Fibroblast of the conjunctiva (primary cell): ENCODE measurements around the gene PRKCE.

Experiments
- DNase-seq: peaks from one replicate; pipeline ENCODE4 v3.0.0-alpha.2; 2010; ENCODE audit warnings: low read depth

The PRKCE gene

DNA sequence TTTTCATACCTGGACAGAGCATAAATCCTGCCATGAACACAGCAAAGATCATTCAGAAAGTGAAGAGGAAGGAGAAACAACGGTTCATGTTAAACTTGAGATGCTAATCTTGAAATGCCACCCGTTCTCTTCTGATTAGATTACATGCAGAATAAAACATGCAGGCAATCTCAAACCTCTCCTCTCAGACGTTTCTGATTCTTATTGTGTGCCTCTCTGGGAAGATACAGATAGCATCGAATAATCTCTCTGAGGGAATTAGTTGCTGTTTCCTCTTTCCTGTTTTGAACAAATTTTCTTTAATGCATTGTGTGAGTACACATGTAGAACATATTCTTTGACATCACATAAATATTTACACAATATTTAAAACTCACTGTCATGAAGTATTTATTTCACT lies 313.4 kb downstream of the PRKCE start:
- no peak for DNase-seq

- DNase-seq, result no peak
Observed at GRCh38 chr2:45965871-45966498, 314.5 kb downstream of the PRKCE start.

DNA sequence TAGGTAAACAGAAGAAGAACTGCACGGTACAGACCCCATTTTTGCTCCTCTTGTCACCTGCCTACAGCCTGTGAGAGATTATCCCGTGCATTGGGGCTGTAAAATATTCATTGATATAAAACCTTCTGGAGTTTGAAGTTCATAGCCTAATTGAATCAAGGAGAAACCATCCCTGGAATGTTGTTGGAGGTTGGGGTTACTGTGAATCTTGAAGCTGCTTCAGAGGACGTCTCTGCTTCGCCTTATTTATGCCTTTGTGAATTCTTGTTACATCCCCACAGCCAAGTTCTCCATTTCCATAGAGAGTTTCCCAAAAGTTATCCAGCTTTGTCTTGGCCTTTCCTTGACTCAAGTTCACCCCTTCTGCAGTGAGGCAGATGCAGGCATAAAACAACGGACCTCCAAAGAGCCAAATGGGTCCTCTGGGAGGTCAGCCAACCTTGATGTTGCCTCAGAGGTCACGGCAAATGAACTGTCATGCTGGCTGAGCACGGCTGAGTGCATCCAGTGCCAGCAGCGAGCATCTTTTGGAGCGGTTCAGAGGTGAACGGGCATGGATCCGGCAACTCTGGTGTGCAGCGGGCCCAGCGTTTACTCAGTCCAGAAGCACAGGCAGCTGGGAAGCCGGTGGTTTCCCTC lies 317.6 kb downstream of the PRKCE start:
- DNase-seq, result no peak

DNA sequence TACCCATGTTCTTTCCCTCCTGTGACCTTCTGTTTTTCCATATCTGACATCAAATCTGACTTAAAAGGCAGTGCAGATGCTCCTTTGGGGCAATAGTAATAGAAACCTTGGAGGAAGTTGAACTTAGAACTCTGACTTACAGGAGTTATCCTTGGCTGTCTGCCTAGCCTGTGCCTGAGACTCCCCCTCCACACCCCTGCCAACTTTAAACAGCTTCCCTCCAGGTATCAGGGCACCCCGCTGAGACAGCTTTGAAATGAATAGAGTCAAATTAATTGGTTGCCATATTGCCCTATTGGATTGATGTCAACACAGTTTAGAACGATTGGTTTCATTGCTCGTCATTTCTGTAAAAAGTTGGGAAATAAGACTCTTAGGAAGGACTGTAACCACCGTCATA lies 322.0 kb downstream of the PRKCE start:
- no peak for DNase-seq

- no peak for DNase-seq
Observed at GRCh38 chr2:45974056-45974455, 322.6 kb downstream of the PRKCE start.

DNA sequence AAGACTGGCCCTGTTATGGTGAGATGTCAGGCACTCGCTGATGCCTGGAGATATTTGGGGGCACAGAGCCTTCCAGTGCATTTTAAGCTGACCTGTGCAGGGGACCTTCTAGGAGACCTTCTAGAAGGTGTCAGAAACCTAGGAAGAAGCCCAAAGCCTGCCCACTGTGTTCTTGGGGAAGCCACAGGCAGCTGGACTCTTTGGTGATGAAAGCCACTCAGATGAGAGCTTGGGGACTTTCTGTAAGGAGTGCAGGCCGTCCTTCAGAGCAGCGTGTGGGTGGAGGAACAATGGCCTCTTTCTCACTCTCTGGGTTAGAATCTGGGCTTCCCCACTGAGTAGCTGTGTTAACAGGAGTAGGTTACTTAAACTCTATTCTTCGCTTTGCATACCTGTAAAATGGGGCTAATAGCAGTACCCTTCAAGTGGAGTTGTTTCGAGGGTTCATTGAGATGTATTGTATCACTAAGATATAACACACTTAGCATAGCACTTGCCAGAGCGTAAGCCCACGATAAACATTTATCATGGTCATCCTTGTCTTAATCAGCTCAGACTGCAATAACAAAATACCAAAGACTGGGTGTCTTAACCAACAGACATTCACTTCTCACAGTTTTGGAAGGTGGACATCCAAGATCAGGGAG lies 323.4 kb downstream of the PRKCE start:
- DNase-seq, result no peak

- DNase-seq, result no peak
Observed at GRCh38 chr2:45975752-45976517, 324.5 kb downstream of the PRKCE start.

DNA sequence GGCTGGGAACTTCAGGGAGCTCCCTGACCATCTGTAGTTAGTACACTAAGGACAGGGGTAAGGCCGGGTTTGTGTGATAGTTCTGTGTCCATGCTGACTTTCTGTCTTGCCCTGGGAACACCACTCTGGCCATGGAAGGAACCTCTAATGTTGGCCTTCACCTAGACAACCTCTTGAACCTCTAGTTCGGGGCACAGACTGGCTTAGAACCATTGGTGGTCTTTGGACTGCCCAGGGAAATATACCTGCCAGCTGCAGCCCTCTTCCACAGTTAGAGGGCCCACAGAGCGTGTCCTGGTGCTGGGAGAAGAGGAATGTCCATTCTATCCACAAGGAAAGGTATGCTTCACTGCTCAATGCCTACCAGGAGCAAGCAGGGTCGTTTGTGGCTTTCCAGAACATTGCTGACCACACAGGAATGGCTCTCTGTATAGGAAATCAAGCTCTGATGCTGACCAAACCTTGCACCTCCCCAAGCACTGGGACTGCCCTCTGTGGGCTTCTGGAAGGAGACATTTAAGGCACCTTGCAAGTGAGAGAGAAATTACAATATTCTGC lies 326.9 kb downstream of the PRKCE start:
- no peak for DNase-seq

GRCh38 chr2:45979065-45979464 lies 327.6 kb downstream of the PRKCE start:
- DNase-seq, result no peak

GRCh38 chr2:45980161-45980865 lies 328.8 kb downstream of the PRKCE start:
- DNase-seq, result no peak

- no peak for DNase-seq
Observed at GRCh38 chr2:45981384-45981930, 330.0 kb downstream of the PRKCE start.

GRCh38 chr2:45982096-45982495 lies 330.6 kb downstream of the PRKCE start:
- no peak for DNase-seq

- DNase-seq, result no peak
Observed at GRCh38 chr2:45983213-45983612, 331.7 kb downstream of the PRKCE start.

DNA sequence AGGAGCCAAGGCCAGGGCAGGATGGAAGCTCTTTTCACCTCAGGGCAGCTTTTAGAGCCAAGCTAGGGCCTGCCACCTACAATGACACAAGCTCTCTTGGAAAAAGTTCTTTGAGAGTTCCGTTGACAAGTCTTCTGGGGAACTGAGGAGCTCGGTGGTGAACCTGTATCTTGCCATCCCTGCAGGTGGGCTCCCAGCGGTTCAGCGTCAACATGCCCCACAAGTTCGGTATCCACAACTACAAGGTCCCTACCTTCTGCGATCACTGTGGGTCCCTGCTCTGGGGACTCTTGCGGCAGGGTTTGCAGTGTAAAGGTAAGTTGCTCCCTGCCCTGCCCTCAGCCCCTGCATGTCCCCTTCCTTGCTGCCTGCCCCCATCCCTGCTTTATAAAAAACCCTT lies 332.9 kb downstream of the PRKCE start:
- DNase-seq, result no peak

DNA sequence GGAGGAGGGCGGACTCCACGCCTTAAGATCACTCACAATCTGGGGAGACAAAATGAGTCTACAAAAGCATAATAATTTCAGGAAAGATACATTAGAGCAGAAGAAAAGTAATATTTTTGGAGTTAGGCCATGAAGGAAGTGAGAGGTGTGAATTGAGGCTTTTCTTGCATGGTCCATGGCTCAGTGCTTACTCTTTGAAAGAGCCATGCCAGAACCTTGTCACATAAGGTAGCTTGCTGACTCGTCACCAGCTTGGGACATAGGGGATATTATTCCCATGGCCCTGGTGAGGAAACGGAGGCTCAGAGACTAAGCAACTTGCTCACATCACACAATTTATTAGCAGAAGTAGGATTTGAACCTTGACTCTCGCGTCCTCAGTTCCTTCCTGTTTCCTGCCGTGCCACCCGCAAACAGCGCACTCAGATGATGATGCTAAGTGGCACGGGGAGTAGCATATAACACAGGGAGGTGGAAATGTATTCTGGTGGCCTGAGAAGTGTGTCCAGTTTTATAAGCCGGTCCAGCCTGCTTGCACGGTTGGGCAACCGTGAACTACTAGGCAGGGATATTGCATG lies 333.5 kb downstream of the PRKCE start:
- no peak for DNase-seq

DNA sequence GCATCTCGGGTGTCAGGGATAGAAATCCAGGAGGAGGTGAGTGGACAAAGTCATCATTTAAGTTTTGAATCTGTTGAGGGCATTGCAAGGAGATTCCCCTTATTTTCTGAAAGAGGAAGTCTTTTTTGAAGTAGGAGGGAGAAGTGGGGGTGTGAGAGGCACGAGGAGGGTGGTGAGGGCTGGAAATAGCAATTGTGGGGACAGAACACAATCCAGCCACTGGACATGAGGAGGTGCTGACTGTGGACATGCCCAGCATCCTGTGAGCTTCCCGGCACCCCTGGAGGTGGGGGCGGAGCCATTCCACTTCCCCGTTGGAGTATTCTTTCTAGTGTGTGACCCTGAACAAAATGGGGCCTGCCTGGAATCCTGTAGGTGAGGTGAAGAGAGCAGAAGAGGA lies 335.0 kb downstream of the PRKCE start:
- no peak for DNase-seq

- no peak for DNase-seq
Observed at GRCh38 chr2:45987856-45988255, 336.4 kb downstream of the PRKCE start.

DNA sequence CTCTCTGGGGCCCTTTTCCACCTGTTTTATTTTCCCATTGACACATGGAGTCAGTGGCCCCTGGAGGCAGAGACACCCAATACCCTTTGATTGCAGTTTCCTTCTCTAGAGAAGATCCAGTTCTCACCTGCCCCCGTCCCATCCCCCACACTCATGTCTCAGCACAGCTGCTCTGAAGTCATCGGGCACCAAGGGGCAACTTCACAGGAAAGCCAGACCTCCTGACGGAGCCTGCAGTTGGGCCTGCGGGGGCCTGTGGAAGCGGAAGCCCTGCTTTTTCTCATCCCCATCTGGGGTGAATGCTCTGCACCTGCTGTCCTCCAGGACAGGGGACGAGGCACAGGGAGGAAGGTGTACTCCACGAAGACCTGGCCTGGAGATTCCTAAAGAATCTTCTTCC lies 337.4 kb downstream of the PRKCE start:
- no peak for DNase-seq

DNA sequence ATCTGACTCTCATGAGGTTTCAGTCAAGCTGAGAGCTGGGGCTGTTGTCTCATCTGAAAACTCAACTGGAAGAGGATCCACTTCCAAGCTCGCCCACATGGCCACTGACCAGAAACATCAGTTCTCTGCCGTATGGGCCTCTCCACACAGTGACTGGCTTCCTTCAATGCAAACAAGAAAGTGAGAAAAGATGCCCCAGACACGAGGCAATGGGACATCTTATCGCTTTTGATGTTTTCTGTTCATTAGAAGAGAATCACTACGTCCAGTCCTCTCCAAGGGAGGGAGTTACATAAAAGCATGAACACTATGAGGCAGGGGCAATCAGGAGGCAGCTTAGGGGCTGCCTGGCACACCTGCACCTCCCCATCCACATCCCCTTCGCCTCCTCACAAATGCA lies 338.7 kb downstream of the PRKCE start:
- DNase-seq, result no peak

DNA sequence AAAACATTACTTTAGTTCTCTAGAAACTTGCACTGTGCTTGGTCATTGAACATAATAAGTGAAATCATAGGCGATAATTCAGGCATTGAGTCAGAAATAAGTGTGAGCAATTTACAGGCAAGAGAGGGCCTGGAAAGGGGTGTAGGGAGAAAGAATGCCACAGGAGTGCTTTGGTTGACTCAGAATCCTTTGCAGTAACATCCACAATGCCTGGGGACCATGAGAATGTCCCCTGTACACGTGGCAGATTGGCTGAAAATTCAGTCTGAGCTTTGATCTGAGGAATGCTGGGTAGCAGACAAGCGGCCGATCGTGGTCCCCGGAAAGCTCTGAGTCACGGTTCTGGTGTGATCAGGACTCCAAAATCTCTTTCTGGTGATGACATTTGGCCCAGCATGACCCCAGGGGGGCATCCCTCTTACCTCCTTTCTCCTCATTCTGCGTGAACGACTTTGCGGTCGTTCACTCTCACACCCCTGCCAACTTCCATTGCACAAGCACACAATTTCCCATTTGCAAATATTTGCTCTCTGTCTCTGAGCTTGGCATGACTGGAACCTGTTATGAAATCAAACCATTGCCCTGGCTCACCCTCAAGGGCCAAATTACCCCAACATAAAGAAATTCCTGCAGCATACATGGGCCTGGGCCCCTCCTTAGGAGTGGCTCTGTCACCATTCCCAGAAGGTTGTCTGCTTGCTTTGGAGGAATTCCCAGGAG lies 340.7 kb downstream of the PRKCE start:
- DNase-seq, result peak; percentile 30
